ENCODE results near the gene PRR12. TPM values are rescaled to one million over a fixed set of nuclear protein-coding genes. Genes with fewer than 3 reads are reported as not detected.

PRR12 gene
- total and polyA plus RNA-seq, 9 of the 15 experiments (the other 6 are each of a cell fraction or from before 2014, with no cell fraction given): 0.01 to 21.1 (median 0.98) TPM

- TF ChIP-seq ZNF318 (IDR thresholded peaks at IDR 0.05; ENCODE audit: borderline replicate concordance in 1 of 2, low read depth in 1 of 2): no peak
- TF ChIP-seq SMAD4 (CRISPR knock-in tag; conservative IDR thresholded peaks at IDR 0.05): peak; percentile 55; the same call in 1 of the 2 replicates
- peak; percentile 91 for TF ChIP-seq DIDO1 (tag; IDR thresholded peaks at IDR 0.05; ENCODE audit: low read depth)
- TF ChIP-seq ZBTB17 (CRISPR knock-in tag; IDR thresholded peaks at IDR 0.05): no peak
- no peak for TF ChIP-seq IRF1 (CRISPR knock-in tag; IDR thresholded peaks at IDR 0.05; ENCODE audit: borderline replicate concordance)
- TF ChIP-seq ZNF551 (CRISPR knock-in tag; IDR thresholded peaks at IDR 0.05): no peak
- TF ChIP-seq FOSL1 (tag; conservative IDR thresholded peaks at IDR 0.05): 0 out of 2 replicates have a peak, but pooled peaks have one; percentile 32
- TF ChIP-seq MEIS2 (IDR thresholded peaks at IDR 0.05; ENCODE audit: partially characterized antibody): no peak
- TF ChIP-seq HMGXB4 (CRISPR knock-in tag; IDR thresholded peaks at IDR 0.05): no peak
- TF ChIP-seq XRCC5 (IDR thresholded peaks at IDR 0.05; ENCODE audit: low read depth, low read length): peak; percentile 98
- TF ChIP-seq KAT8 (IDR thresholded peaks at IDR 0.05; ENCODE audit: low read depth): no peak
- no peak; the same call in 1 of the 2 replicates for TF ChIP-seq PHB2 (IDR thresholded peaks at IDR 0.05; ENCODE audit: low read depth)
- TF ChIP-seq BACH1 (tag; IDR thresholded peaks at IDR 0.05): no peak
- TF ChIP-seq HMG20A (CRISPR knock-in tag; conservative IDR thresholded peaks at IDR 0.05): no peak
- no peak for TF ChIP-seq HOXB6 (CRISPR knock-in tag; IDR thresholded peaks at IDR 0.05; ENCODE audit: borderline replicate concordance)
- TF ChIP-seq NCOA4 (IDR thresholded peaks at IDR 0.05; ENCODE audit: partially characterized antibody): no peak
- TF ChIP-seq MCM7 (IDR thresholded peaks at IDR 0.05): no peak
- TF ChIP-seq CBX3 (IDR thresholded peaks at IDR 0.05; ENCODE audit: borderline replicate concordance in 1 of 2, low read length in 2 of 2): peak in 1 of 2 experiments; percentile 92; a peak in 2 of 3 replicates
These were observed 10.5 kb upstream of the PRR12 start, which contains the start of gene NOSIP (continued) for GRCh38 chr19:49580264-49581006.

Data from K562 (cell line).